A549 treated with AZD9567 at 1 μM for 4 hours (cell line): Measurements from ENCODE around the gene GUK1. TPM values are rescaled to one million over a fixed set of nuclear protein-coding genes. Genes with fewer than 3 reads are reported as not detected.

Experiments used
- total RNA-seq: library from RNA; stranded (reverse); fragments of 200-300 nt; extraction: Qiagen RNA extraction; gene quantifications from 5 replicates; pipeline ENCODE4 v1.2.3, GENCODE V29; 2022; ENCODE audit not compliant: insufficient read depth

Gene GUK1
- total RNA-seq: 110 to 159 TPM (median 155 TPM) in 5 replicates

GRCh38 chr1:228139931-228140723, at the start of gene GUK1:
Gene GUK1 (plus strand): TSS chr1:228140279. CDS start chr1:228140303, 24 bp downstream.

GRCh38 chr1:228102791-228103620, 37.1 kb upstream of the GUK1 start, which contains the start of gene C1orf35:
Gene C1orf35 (minus strand): TSS chr1:228103325. CDS start chr1:228103227, 98 bp downstream.

GRCh38 chr1:228109073-228109961, 30.8 kb upstream of the GUK1 start, which contains the start of gene MRPL55:
Gene MRPL55 (minus strand): TSS chr1:228109299. CDS start chr1:228108260, 1,039 bp downstream.

GRCh38 chr1:228149406-228150119, 9.5 kb downstream of the GUK1 start, which contains the start of gene GJC2:
Gene GJC2 (plus strand): TSS chr1:228149930. CDS start chr1:228157759, 7,829 bp downstream.

GRCh38 chr1:228165372-228166169, 25.5 kb downstream of the GUK1 start, which contains the start of gene IBA57:
Gene IBA57 (plus strand): TSS chr1:228165804. CDS start chr1:228165817, 13 bp downstream.

Other genes starting within 250 kb of the GUK1 start
- gene WNT9A, start 192.3 kb upstream of the GUK1 start, total RNA-seq: 7.2 to 11.4 TPM (median 10.6 TPM) in 5 replicates
- 0.02 to 0.06 TPM (median 0.03 TPM) in 3 of 5 replicates, not detected in the others for gene WNT3A, start 133.3 kb upstream of the GUK1 start, total RNA-seq
- 396 to 460 TPM (median 441 TPM) in 5 replicates for gene ARF1, start 57.6 kb upstream of the GUK1 start, total RNA-seq
- gene C1orf35, start 37.0 kb upstream of the GUK1 start, total RNA-seq: 29.1 to 42.0 TPM (median 39.7 TPM) in 5 replicates
- 83.3 to 92.2 TPM (median 85.6 TPM) in 5 replicates for gene MRPL55, start 31.0 kb upstream of the GUK1 start, total RNA-seq
- gene GJC2, start 9.7 kb downstream of the GUK1 start, total RNA-seq: 0.31 to 0.52 TPM (median 0.49 TPM) in 4 of 5 replicates, not detected in the other
- 5.9 to 7.7 TPM (median 7.1 TPM) in 5 replicates for gene IBA57, start 25.5 kb downstream of the GUK1 start, total RNA-seq
- gene OBSCN, start 67.8 kb downstream of the GUK1 start, total RNA-seq: 2.5 to 5.9 TPM (median 5.6 TPM) in 5 replicates